Measurements from ENCODE around the gene DNASE1L3. TPM values are rescaled to one million over a fixed set of nuclear protein-coding genes. Genes with fewer than 3 reads are reported as not detected.

The DNASE1L3 gene
- total RNA-seq, 5 donors from 2014 or later (not counting 1 experiment from before 2014, with no cell fraction given): 0.30 to 0.73 (median 0.45) TPM; not detected in 1

- Mint-ChIP-seq H3K27ac (no peak overlapping the region), H3K9me3 (no peaks in the 10 kb centered on the region), H3K4me1 (no peaks in the 10 kb centered on the region), H3K4me3 (no peak overlapping the region), H3K27me3 (no peaks in the 10 kb centered on the region), H3K36me3 (peaks cover 70% of the 10 kb centered on the region)
- DNase-seq (no peak), ATAC-seq (replicated peaks in 1 of 4) (no peak)
- no peak overlapping the region for H3K27ac ChIP-seq (ENCODE audit: low read length)
- no peaks in the 10 kb centered on the region for H3K9me3 ChIP-seq
- H3K4me3 ChIP-seq (ENCODE audit: control insufficient read depth in 1 of 2, extremely low read depth in 1 of 2, low read length in 1 of 2): no peak overlapping the region
- no peaks in the 10 kb centered on the region for H3K27me3 ChIP-seq (replicated peaks in 1 of 2; ENCODE audit: control insufficient read depth in 2 of 2, extremely low read depth in 1 of 2, insufficient read depth in 2 of 2, low read length in 1 of 2)
- peaks cover 36 to 66% of the 10 kb centered on the region in 2 donors for H3K36me3 ChIP-seq (ENCODE audit: control insufficient read depth in 2 of 2, extremely low read depth in 1 of 2, insufficient read depth in 1 of 2, low read length in 1 of 2)
- no peaks in the 10 kb centered on the region for H3K4me1 ChIP-seq (ENCODE audit: control insufficient read depth in 1 of 2, extremely low read depth in 1 of 2, insufficient read depth in 2 of 2, low read length in 2 of 2)
- POLR2A ChIA-PET: no interaction called here
- 100% methylated on average over 1 of the region's 7 CpGs for WGBS (ENCODE audit: insufficient coverage)
- CTCF ChIA-PET: no interaction called here
Measured at GRCh38 chr3:58144478-58145325, 66.1 kb downstream of the DNASE1L3 start.

- no peaks in the 10 kb centered on the region for H3K4me1 ChIP-seq (ENCODE audit: control insufficient read depth in 1 of 2, extremely low read depth in 1 of 2, insufficient read depth in 2 of 2, low read length in 2 of 2)
- no peaks in the 10 kb centered on the region for H3K9me3 Mint-ChIP-seq
- DNase-seq (no peak), ATAC-seq (replicated peaks in 1 of 4) (no peak)
- H3K4me3 Mint-ChIP-seq: no peak overlapping the region
- peaks cover 68% of the 10 kb centered on the region for H3K36me3 Mint-ChIP-seq
- POLR2A ChIA-PET: no interaction called here
- H3K36me3 ChIP-seq (ENCODE audit: control insufficient read depth in 2 of 2, extremely low read depth in 1 of 2, insufficient read depth in 1 of 2, low read length in 1 of 2): peaks cover 37 to 63% of the 10 kb centered on the region in 2 donors
- no peak overlapping the region for H3K4me3 ChIP-seq (ENCODE audit: control insufficient read depth in 1 of 2, extremely low read depth in 1 of 2, low read length in 1 of 2)
- no peaks in the 10 kb centered on the region for H3K9me3 ChIP-seq
- H3K27me3 Mint-ChIP-seq: no peaks in the 10 kb centered on the region
- no peak overlapping the region for H3K27ac ChIP-seq (ENCODE audit: low read length)
- CTCF ChIA-PET: no interaction called here
- no peaks in the 10 kb centered on the region for H3K27me3 ChIP-seq (replicated peaks in 1 of 2; ENCODE audit: control insufficient read depth in 2 of 2, extremely low read depth in 1 of 2, insufficient read depth in 2 of 2, low read length in 1 of 2)
- H3K4me1 Mint-ChIP-seq: no peaks in the 10 kb centered on the region
- WGBS (ENCODE audit: insufficient coverage): 94% methylated on average over 8 of the region's 9 CpGs
- H3K27ac Mint-ChIP-seq: no peak overlapping the region
Measured at GRCh38 chr3:58143417-58144055, 67.2 kb downstream of the DNASE1L3 start.

Other genes with a start within 250 kb of the DNASE1L3 start
- 10 to 100 TPM; 37.0 to 79.7 (median 39.4) TPM for gene FLNB, start 202.6 kb downstream of the DNASE1L3 start, total RNA-seq
- gene ABHD6, start 26.8 kb upstream of the DNASE1L3 start, total RNA-seq: 1 to 10 TPM; 3.9 to 7.0 (median 5.5) TPM
- gene RPP14, start 95.3 kb upstream of the DNASE1L3 start, total RNA-seq: 10 to 100 TPM; 13.1 to 15.7 (median 13.9) TPM
- gene HTD2, start 95.5 kb upstream of the DNASE1L3 start, total RNA-seq: 10 to 100 TPM in 1 of 5 donors, 1 to 10 TPM in 4; 7.3 to 10.0 (median 8.8) TPM
- gene PXK, start 121.9 kb upstream of the DNASE1L3 start, total RNA-seq: 10 to 100 TPM; 17.4 to 23.0 (median 21.8) TPM
- 10 to 100 TPM; 27.0 to 54.2 (median 49.2) TPM for gene PDHB, start 222.9 kb upstream of the DNASE1L3 start, total RNA-seq

Measured in T-cell (primary cell).